ENCODE measurements around the gene NRTN.

GRCh38 chr19:5829567-5830310 lies 24.9 kb downstream of the NRTN start:
- TF ChIP-seq, protein P1, sequence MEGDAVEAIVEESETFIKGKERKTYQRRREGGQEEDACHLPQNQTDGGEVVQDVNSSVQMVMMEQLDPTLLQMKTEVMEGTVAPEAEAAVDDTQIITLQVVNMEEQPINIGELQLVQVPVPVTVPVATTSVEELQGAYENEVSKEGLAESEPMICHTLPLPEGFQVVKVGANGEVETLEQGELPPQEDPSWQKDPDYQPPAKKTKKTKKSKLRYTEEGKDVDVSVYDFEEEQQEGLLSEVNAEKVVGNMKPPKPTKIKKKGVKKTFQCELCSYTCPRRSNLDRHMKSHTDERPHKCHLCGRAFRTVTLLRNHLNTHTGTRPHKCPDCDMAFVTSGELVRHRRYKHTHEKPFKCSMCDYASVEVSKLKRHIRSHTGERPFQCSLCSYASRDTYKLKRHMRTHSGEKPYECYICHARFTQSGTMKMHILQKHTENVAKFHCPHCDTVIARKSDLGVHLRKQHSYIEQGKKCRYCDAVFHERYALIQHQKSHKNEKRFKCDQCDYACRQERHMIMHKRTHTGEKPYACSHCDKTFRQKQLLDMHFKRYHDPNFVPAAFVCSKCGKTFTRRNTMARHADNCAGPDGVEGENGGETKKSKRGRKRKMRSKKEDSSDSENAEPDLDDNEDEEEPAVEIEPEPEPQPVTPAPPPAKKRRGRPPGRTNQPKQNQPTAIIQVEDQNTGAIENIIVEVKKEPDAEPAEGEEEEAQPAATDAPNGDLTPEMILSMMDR (IDR thresholded peaks at IDR 0.05), result no peak
- no peak for TF ChIP-seq EZH2 (IDR thresholded peaks at IDR 0.05; ENCODE audit: borderline replicate concordance, insufficient read depth, low read depth, low read length, poor library complexity, severe bottlenecking)

Measured in B cell (primary cell).